LHCN-M2 (cell line): ENCODE measurements around the gene NMD3. TPM values are rescaled to one million over a fixed set of nuclear protein-coding genes. Genes with fewer than 3 reads are reported as not detected.
"Not testable (repeated sequence)": the region's sequence is repeated elsewhere in the genome, so short reads cannot be mapped to it uniquely, and the experiment has no call there.

Experiments
- DNase-seq: peaks from one replicate; pipeline ENCODE4 v3.0.0-alpha.2; 2012; ENCODE audit warnings: low read depth
- polyA plus RNA-seq: library from polyadenylated mRNA; unstranded; fragments of >200 nt; gene quantifications from one replicate; pipeline ENCODE4 v1.2.1, GENCODE V29; 2012; ENCODE audit warnings: missing spikeins
- total RNA-seq: library from RNA; depleted of rRNA; stranded (reverse); fragments of >200 nt; gene quantifications from 2 replicates; pipeline ENCODE4 v1.2.3, GENCODE V29; 2014; rRNA removed

The NMD3 gene
- 43.2 and 53.2 TPM in 2 replicates for total RNA-seq
- polyA plus RNA-seq = 20.0 TPM

GRCh38 chr3:161220850-161221753 lies at the start of gene NMD3:
TSS of gene NMD3 (plus strand) at chr3:161221311. CDS start at chr3:161222014, 703 bp downstream.
- peak; percentile 93 for DNase-seq

- no peak for DNase-seq
These were observed 49.2 kb upstream of the NMD3 start for GRCh38 chr3:161171639-161172552.

GRCh38 chr3:161175506-161175905 lies 45.6 kb upstream of the NMD3 start:
- no peak for DNase-seq

DNA sequence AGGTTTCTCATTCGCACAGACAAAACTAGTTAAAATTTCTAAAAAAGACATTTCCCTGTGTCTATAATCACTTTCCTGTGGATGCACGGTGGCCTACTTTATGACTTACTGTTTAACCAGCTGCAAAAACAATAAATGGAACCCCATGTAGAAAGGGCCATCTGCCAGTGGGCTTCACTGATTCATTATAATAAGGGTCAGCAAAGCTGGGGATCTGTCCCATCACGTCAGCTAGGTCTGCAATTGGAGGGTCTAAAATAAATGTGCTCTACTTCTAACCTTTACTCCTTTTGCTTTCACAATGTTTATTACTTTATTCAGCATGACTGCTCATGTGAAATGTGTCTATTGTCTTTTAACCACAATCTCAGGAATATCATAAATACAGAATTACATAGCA lies 43.1 kb upstream of the NMD3 start:
- DNase-seq = no peak

DNA sequence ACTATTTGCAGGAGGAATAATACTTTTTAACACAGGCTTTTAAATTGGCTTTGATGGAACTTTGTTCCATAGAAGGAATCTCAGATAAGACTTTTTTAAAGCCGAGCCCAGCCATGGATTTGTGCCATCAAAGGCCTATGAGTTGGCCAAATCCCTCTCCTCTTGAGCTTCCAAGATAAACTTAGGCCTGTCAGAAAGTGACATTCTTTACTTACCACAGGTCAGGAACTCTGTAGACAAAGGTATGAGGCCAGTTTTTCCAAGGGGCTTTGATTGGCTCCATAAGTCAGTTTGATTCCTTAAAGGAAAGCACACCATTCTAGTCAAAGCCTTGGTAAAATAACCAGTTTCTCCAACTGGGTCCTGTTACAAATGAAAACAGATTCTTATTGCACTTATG lies 39.7 kb upstream of the NMD3 start:
- DNase-seq = not testable (repeated sequence)

- no peak for DNase-seq
These were observed 34.1 kb upstream of the NMD3 start for GRCh38 chr3:161187046-161187445.

- no peak for DNase-seq
These were observed 23.0 kb upstream of the NMD3 start for GRCh38 chr3:161197855-161198850.

DNA sequence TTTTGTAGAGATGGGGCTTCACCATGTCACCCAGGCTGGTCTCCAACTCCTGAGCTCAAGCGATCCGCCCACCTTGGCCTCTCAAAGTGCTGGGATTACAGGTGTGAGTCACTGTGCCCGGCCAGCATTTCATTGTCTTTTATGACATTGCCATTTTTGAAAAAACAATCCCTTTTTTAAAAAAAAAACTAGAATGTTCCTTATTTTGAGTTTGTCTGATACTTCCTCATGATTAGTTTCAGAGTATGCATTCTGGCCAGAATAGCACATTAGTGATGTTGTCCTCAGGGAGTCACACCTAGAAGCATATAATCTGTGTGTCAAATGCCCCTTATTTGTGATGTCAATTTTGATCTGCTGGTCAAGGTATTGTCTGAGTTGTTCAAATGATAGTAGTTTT lies 21.2 kb upstream of the NMD3 start:
- DNase-seq = no peak

- DNase-seq = no peak
These were observed 17.5 kb upstream of the NMD3 start for GRCh38 chr3:161203485-161204098.

- DNase-seq = no peak
These were observed 12.2 kb upstream of the NMD3 start for GRCh38 chr3:161208931-161209330.

DNA sequence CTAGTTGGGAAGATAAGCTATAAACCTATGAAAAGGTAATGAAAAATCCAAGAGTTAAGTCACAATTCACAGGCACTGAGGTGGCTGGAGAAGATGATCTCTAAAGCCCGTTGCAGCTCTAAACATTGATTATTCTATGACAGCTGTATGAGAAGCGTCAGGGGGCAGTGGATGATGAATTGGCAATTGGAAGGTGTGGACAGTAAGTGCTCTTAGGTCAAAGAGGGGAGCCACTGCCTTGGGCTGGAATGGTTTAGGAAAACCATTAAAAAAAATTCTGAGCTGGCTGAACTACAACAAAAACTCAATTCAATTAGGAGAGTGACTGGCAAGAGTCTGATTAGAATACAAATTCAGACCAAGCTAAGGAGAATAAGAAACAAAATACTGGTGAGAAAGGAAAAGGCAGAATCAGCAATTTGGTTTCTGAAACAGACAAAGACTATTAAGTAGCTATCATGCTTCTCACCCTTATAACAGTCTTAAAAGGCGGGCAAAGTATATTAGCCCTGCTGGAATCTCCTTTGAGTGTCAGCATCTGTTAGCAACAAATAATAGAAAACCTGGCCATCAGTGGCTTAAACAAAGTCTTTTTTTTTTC lies 8.8 kb upstream of the NMD3 start:
- DNase-seq = no peak

- DNase-seq = peak; percentile 15
These were observed 8.2 kb upstream of the NMD3 start for GRCh38 chr3:161212906-161213305.

DNA sequence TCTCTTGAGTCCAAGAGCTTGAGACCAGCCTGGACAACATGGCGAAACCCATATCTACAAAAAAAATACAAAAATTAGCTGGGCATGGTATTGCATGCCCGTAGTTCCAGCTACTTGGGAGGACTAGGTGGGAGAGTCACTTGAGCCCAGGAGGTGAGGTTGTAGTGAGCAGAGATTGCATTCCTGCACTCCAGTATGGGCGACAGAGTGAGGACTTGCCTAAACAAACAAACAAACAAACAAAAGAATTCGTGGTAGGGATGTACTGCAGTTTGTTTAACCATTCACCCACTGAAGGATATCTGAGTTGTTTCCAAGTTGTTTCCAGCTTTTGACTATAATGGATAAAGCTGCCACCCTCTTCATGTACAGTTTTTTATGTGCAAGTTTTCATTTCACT lies 7.5 kb upstream of the NMD3 start:
- no peak for DNase-seq

DNA sequence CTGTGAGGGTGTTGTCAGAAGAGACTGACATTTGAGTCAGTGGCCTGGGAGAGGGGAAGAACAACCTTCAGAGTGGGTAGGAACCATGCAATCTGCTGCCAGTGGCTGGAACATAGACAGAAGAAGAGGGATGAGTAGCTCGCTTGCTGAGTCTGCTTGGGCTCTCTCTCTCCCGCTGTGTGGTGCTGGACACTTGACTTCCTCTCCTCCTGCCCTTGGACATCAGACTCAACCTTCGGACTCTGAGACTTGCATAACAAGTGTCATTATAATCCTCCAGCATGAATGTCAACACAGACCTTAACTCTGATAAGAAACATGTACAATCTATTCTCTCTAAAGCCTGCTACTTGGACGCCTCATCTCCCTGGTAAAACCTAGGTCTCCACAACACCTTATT lies 5.9 kb upstream of the NMD3 start:
- no peak for DNase-seq

- DNase-seq = peak; percentile 62
These were observed 3.6 kb upstream of the NMD3 start for GRCh38 chr3:161217496-161217895.

GRCh38 chr3:161219495-161219894 lies 1.6 kb upstream of the NMD3 start:
- DNase-seq = no peak

GRCh38 chr3:161221806-161222600 lies 892 bp downstream of the NMD3 start:
- DNase-seq = peak; percentile 31

DNA sequence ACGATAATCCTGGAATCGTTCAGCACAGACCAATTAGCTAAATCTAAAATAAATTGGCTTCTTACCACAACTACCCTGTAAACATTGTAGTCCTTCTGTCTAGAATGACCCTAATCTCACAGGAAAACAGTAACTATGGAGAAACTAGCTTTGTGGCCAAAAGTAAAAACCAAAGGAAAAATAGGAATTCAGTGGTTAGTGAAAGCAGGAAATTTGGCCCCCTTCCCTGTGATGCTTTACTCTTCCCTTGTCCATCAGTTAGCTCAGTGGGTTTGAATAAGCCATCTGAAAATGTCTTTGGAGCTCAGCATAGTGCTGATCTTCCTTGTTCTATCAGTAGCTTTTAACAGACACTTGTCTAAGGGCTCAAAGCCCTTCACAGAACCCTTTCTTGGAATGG lies 1.6 kb downstream of the NMD3 start:
- peak; percentile 14 for DNase-seq

DNA sequence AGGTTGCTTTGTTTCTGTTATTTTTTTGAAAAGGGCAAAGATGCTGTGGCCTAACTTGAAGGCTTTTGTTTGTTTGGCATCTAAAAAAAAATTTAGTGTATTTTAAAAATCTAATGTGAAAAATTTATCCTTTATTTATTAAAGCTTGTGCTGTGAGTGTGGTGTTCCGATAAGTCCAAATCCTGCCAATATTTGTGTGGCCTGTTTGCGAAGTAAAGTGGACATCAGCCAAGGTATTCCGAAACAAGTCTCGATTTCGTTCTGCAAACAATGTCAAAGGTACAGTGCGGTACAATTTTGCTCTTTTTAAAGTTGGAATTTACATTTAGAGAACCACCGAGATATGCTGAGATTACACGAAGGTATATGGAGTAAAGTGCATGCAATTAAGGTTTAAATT lies 3.7 kb downstream of the NMD3 start:
- DNase-seq = no peak
